ENCODE data around the gene HDGFL2.

HDGFL2 gene

DNA sequence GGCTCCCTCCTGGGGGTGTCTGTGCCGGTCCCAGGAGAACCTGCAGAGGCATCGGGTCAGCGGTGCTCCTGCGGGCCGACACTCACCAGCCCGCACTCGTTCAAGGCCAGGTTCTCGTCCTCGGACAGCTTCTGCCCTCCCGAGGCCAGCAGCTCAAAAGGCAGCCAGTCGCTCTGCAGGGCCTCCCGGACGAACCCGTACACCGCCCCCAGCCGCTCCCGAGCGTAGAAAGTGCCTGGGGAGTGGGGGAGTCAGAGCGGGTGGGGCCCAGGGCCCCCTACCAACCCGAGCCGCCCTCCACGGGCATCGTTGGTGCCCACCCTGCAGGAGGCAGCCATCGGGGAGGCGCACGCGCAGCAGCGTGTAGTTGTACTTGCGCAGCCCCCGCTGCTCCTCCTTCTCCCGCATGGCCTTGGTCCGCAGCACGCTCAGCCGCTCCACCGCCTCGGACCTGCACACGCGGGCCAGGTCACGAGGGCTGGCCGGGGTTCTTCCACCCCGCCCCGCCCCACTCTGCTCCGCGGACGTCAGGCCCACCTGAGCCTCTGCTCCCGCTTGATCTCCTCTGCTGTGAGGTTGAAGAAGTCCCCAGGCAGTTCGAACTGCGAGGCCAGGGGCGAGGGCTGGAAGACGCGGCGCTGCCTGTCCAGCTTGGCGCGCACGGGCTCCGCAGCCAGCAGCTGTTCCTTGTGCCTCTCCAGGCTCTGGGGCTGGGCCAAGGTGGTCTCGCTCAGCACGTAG is 26.0 kb upstream of the HDGFL2 start:
- DNase-seq (ENCODE audit: low read depth), result no peak

DNA sequence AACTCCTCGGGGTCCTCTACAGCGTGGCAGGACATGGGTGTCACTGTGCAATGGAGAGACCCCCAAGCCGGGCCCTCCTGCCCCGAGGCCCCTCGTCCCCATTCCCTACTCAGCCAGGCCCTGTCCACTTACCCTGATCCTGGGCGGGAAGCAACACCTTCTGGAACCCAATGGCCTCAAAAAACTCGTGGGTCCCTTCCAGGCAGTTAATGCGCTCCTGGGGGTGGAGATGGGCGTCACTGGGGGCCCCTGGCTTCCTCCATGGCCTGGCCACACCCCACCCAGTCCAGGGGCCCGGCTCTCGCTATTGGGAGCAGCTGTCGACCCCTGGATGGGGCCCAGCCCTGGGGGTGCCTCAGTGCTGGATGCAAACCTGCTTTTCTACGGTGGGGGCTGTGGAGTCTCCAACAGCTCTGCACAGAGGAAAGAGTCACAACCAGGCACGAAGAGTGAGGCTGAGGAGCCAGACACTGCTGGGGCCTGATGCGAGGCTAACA is 25.3 kb upstream of the HDGFL2 start:
- no peak for DNase-seq (ENCODE audit: low read depth)

DNA sequence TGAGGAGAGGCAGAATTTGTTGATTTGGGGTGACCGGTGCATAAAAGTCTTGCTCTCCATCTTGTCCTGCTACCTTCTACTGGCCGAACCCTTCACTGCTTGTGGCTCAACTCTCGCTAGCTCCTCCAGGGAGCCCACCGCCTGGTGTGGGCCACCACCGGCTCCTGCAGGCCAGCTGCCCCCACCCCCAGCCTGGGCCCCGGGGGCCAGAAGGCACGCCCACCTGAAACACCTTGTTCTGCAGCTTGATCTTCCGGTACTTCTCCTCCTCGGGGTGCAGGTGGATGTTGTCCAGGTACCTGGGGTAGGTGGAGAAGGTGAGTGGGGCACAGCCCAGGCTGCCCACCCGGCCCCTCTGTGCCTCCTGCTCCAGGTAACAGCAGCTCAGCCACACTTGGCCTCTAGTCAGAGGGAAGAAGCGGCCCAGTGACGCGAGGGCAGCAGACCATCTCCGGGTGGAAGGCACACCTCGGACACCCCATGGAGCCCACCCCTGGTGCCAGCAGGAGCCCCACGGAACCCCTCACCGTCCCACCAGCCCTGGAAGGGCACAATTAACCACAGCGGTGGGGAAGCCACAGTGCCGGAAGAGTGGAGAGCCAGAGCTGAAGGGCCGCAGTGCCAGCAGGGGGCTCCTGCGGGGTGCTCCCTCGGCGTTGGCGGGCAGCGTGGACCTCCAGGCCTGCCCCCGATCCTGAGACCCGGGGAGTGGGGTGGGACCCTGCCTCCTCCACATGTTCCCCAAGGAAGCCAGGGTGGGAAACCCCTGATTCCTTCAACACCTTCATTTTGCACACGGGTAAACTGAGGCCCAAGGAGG is 24.6 kb upstream of the HDGFL2 start:
- no peak for DNase-seq (ENCODE audit: low read depth)

DNA sequence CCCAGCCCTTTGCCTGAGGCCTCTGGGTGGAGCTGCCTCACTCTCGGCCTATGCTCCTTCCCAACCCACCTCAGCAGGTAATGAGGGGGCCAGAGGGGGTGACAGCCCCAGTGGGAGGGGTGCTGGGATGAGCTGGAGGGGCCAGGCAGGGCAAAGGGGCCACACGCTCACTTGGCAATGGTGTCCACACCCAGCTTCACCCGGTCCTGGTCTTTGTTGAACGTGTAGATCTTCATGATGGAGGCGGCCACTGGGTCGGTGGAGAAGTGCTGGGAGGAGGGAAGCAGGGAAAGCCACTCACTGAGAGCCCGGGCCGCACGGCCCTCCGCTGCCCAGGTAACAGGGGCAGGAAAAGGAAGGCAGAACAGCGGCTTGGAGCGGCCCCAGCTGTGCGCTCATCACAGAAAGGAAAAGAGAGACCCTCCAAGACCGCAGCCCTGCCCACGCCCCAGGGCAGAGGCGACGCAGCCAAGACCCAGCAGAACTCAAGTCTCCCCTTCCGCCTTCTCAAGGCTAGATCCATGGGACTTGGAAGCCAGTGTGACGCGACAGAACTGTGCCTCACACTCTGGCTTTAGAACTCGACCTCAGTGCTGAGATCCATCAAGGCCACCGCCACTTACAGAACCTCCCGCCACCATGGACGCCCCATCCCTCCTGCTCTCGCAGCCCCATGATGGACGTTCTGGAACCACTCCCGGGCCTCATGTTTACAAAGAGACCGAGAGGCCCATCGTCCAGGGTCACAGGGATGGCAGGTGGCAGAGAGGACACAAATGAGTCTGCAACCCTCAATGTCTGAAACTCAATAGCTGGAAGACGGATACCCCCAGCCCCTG is 23.7 kb upstream of the HDGFL2 start:
- DNase-seq (ENCODE audit: low read depth), result no peak

DNA sequence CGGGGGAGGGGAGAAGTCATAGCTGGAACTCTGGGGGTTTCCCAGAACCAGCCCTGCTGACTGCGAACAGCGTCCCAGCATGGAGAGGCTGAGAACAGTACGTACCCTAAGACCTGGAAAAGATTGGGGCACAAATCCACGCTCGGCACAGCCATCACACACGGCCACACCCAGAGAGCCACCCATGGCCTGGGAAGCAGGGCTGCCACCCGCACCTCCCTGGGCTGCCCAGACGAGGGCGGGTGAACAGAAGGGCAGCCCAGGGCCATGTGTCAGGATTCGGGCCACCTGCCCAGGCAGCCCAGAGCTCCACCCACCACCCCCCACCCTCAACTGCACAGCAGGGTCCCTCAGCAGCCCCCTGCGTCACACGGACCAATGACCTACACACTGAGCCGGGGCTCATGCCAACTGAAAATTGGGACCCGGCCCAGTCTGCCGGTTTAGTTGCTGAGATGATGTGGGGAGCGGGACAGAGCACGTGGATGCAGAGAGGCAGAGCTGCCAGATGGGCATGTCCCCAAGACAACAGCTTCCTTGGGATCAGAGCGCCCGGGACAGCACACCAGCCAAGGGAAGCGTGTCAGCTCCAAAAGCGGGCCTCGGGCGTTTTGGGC is 23.0 kb upstream of the HDGFL2 start:
- DNase-seq (ENCODE audit: low read depth), result no peak

GRCh38 chr19:4449639-4450028 is 22.5 kb upstream of the HDGFL2 start:
- DNase-seq (ENCODE audit: low read depth), result no peak

DNA sequence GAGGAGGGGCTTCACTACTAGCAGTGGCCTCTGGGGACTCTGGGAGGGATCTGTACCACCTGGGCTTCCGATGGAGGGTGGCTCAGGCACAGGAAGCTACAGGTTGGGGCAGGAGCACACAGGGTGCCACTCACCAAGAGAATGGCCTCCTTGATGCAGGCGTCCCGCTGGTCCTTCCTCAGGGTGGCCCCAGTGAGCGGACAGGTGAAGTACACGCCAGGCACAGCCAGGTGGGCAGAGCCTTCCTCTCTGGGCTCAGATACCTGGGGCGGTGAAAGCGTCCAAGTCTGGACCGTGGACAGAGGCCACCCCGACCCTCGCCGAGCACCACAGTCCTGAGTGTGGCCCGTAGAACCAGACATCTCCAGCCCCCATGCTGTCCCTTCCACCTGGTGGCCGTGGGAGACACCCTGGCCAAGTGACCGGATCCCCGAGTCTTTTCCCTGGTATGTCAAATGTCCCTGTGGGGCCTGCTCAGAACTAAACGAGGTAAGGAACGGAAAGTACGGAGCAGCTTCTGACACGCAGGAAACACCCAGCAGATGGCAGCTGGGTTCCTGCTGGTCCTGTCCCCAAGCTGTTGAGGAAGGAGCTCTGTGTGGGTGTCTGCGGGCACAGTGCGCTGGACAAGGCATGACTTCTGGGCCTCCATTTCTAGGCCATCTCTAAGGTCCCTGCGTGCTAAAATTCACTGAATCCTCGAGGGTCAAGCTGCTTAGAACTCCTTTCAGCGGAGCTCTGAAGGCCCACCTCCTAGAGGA is 19.7 kb upstream of the HDGFL2 start:
- DNase-seq (ENCODE audit: low read depth), result no peak

DNA sequence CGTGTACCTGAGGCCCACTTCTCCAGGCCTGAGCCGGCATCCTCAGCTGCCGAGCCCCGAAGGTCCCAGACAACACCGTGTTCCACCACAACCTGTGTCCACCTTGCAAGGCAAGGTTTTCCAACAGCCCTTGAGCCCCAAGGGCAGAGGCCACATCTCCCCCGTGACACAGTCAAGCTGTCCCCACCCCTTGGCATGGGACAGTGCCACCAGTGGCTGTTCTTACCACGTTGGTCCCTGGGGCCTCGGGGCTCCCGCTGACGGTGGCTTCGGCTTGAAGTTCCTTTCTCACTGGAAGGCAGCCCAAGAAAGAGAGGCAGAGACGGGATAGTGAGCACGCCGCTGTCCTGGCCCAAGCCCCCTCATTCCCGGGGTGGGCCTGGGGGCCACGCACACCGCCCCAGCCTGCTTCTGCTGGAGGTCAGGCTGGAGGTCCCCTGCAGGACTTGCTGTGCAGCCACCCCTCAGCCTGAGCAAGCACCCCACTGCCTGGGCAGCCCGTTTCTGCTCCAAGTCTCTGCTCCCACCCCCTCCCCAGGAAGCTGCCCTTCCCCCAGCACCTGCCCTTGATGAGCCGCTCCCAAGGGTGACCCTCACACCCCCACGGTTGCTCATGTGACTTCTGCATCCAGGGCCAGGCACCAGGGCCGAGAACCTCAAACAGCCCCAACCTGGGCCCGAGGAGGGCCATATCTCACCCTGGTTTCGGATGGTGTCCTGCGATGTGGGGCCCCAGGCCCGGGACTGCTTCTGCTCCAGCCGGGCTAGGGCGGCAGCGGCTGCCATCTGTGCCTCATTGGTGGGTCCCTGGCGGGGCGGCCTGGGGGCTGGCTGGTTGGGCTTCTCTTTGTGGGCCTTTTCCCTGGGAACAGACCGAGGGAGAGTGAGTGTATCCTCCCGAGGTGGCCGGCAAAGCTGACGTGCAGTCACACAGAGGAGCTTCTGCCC is 18.6 kb upstream of the HDGFL2 start:
- DNase-seq (ENCODE audit: low read depth), result no peak

GRCh38 chr19:4454747-4455718 is 17.1 kb upstream of the HDGFL2 start:
- DNase-seq (ENCODE audit: low read depth), result no peak

DNA sequence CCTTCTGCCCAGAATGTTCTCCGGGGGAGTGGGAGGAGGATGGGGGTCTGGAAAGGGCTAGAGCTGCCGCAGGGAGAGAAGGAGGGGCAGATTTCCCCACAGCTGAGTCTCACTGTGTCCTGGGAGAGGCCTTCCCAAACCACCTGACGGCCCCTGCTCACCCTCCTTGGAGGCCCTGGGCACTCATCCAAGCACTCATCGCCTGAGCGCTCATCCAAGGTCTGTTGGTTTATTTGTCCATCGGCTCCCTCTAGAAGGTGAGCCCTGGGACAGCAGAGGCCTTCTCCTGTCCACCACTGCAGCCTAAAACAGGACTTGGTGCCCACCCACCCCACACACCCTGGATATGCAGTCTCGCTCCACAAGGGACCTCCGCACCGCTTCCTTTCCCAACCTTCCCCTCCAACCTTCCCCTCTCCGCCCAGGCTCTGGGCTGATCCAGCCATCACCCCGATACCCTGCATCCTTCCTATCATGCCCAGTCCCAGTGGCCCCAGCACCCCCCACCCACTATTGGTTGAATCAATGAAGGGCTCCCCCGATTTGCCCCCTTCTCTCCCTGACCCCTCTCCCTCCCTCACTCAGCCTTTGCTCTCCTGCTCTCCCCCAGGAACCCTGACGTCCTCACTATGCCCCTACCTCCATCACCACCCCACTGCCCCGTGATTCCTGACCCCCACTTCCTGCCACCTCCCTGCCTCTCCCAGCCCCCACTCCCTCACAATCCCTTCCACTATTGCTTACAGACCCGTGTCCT is 16.2 kb upstream of the HDGFL2 start:
- no peak for DNase-seq (ENCODE audit: low read depth)

- no peak for DNase-seq (ENCODE audit: low read depth)
These were observed 15.6 kb upstream of the HDGFL2 start for GRCh38 chr19:4456476-4456842.

- DNase-seq (ENCODE audit: low read depth), result no peak
These were observed 15.0 kb upstream of the HDGFL2 start for GRCh38 chr19:4456843-4457653.

DNA sequence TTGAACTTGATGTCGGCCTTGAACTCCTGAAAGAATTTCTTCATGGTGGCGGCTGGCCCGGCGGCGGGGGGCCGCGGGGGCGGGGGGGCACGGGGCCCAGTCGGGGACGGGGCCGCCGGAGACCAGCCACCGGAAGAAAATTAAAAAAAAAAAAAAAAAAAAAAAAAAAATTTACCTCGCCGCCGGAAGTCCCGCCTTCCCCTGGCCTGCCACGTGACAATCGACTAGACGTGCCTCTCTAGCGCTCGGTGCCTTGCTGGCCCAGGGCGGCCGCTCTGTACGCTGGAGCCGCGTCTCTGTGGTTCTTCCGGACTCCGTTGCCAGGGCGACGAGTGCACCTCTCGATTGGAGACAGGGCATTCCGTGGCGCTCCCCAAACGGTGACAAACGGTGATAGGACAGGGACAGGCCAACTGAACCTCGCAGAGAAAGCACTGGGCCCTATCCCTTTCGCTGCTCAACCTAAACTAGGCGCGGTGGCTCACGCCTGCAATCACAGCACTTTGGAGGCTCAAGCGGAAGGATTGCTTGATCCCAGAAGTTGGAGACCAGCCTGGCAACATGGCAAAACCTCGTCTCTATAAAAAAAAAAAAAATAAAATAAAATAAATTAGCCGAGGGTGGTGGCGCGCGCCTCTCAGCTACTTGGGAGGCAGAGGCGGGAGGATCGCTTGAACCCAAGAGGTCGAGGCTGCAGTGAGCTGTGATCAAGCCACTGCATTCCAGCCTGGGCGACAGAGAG is 14.3 kb upstream of the HDGFL2 start, which contains the start of gene UBXN6:
UBXN6 (minus strand) TSS at position 141 of the 742 bp plus-strand sequence; CDS start at position 44, 97 bp downstream.
- DNase-seq (ENCODE audit: low read depth), result peak; percentile 92

- DNase-seq (ENCODE audit: low read depth), result no peak
These were observed 7.1 kb upstream of the HDGFL2 start for GRCh38 chr19:4464815-4465581.

GRCh38 chr19:4467835-4468234 is 4.3 kb upstream of the HDGFL2 start:
- DNase-seq (ENCODE audit: low read depth), result no peak

All from non-pigmented ciliary epithelial cell (primary cell).